TTC549 (cell line): ENCODE data around the gene GSG1L.

ENCODE experiments used
- FAIRE-seq: peaks from 2 replicates; lab custom pipeline; 2012; peaks lifted over from hg19 to GRCh38; lab: Jason Lieb, UNC

The GSG1L gene

GRCh38 chr16:28014851-28015250, 48.7 kb downstream of the GSG1L start:
- FAIRE-seq = no peak

DNA sequence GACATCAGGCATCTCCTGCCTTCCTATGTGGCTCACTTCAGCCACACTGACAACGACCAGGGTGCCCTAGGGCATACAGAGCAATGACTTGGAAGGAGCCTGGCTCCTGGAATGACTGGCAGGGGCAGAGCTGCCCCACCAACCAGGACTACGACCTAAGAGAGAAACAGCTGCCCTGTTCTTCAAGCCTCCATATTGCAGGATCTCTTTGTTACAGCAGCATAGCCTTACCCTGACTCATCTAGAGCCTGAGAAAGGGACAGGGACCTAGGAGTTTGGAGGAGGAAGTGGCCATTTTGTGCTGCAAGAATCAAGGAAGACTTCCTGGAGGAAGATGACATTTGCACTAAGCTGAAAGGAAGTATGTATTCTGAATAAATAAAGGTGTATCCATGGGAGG, 49.6 kb downstream of the GSG1L start:
- FAIRE-seq = no peak

GRCh38 chr16:28013392-28013791, 50.1 kb downstream of the GSG1L start:
- FAIRE-seq = no peak

GRCh38 chr16:28011971-28012445, 51.5 kb downstream of the GSG1L start:
- FAIRE-seq = no peak

DNA sequence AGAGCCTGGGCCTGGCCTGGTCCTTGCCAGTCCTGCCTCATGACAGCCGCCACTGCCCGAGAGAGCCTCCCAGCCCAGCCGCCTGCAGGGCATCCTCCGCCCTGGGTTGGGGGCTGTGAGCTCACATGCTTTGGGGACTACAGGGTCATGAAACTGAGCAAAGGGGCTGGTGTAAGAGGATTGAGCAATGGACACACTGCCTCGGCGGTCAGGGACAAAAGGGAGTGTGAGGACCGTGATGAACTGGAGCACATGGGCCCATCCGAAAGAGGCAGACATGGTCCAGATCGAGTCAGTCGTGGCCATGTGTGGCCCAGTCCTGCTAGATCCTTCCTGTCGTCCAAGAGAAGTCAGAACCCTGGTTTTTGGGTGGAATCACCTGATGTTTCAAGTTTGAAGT, 52.3 kb downstream of the GSG1L start:
- no peak for FAIRE-seq

DNA sequence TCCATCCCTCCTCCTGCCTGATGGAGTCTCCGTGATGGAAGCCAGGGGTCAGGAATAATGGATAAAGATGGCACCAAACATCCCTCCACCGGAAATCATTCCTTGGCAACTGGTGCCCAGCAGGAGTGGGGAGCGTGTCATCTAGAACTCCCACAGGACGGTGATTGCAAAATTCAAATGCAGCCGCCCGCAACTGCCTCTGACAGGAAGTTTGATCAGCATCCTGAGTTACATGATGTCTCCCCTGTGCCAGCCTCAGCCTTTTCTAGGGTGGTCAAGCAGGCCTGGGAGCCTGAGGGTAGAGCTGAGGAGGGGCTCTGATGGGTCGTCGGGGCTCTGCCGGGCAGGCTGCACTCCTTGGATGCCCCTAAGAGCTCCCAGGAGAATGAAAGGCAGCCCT, 52.8 kb downstream of the GSG1L start:
- no peak for FAIRE-seq

- no peak for FAIRE-seq
Measured at GRCh38 chr16:28009586-28010373, 53.7 kb downstream of the GSG1L start.

GRCh38 chr16:28003923-28004322, 59.6 kb downstream of the GSG1L start:
- no peak for FAIRE-seq

DNA sequence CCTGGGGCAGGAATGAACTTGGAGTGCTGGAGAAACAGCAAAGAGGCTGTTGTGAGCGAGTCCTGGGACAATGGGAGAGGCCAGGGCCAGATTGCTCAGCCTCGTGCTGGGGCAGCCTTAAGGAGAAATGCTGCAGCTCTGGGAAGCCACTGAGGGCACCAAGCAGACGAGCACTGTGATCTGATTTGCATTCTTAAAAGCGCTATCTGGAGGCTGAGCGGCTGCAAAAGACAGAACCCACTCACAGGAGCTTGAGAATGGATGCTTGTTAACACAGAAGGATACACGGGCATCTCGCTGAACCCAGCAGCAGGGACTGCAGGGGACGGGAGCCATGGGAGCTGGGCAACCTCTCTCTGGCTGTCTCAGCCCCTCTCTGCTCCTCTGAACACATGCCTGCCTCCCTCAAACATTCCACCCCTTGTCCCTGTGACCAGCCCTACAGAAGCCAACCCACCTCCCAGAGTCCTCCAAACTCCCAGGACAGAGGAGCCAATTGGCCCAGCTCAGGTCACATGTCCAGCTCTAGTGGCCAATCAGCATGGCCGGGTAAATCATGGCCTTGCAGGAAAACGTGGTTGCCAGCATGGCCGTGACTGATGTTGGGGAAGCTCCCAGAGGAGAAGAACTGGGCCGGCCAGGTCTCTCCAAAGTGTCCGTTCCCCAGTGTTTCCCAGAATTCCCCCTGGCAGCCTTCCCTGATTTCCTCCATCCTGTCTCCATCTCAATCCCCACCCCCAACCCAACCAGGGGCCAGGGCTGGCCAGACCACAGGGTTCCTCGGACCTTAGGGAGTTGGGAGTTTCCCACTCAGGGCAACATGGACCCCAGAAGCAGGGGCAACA, 60.3 kb downstream of the GSG1L start:
- FAIRE-seq = no peak

GRCh38 chr16:28001642-28002041, 61.9 kb downstream of the GSG1L start:
- no peak for FAIRE-seq

DNA sequence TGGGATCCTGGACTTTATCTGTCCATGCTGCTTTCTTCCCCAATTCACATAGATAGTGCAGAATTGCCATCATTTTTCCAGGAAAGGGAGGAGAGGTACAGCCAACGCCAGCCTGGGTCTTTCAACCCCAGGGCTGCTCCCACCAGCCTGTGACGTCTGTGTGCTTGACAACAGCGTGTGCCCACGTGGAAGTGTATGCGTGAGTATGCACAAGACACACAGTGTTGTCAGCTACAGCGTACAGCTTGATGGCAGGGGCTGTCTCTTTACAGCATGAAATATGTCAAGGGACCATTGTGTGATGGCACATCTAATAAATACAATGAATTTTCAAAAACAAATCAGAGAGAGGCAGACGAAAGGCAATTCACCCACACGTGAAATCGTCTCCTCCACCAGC, 62.3 kb downstream of the GSG1L start:
- no peak for FAIRE-seq

DNA sequence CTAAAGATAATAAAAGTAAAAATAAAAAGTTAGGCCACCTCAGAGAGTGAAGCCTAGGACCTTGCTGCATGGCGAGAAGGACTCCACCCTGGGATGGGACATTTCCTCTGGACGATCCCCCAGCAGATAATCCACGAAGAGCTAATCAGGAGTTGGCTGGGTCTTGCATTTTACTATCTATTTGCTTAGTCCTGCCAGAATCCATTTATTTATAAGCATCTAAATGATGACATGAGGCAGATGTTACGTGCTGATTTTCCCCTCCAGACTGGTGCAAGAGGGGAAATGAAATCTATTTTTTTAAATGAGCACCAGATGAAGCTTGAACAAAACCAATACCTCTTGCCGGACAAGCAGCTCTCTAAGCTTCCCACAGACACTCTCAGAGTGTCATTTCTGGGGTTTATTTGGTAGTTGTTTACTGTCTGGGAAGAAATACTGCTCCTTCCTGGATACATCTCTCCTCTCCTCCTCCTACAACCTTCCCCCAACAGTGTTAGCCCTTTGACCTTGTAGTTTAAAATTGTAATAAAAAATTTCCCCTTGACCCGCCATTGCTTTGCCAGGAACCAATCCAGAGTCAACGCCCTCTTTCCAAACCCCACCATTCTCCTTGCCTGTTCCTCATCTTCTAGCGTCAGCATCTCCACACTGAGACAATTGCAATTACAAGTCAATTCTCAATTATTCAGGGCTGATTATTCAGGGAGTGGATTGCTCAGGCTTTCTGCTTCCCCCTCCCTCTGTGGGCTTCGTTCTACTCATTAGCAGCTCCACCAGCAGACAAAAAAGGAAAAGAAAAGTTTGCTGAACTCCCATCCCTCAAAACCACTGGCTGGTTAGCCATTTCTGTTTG, 63.0 kb downstream of the GSG1L start:
- FAIRE-seq = no peak

DNA sequence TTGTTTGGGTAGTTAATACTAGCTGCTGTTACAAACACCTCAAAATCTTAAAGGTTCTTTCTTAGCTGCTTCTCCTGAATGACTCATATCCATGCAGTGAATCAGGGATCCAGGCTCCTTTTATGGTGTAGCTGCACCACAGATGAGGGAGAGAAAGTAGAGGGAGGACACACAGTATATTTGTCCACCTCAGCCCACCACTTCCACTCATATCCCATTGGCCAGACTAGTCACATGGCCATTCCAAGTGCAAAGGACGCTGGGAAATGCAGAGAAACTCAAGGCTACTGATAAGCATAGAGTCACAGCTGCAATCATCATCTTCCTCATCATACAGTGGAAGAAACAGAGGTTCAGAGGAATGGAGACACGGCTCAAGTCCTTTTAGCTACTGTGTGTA, 63.8 kb downstream of the GSG1L start:
- FAIRE-seq = no peak

- no peak for FAIRE-seq
Measured at GRCh38 chr16:27995378-27995777, 68.1 kb downstream of the GSG1L start.

GRCh38 chr16:27994686-27995085, 68.8 kb downstream of the GSG1L start:
- FAIRE-seq = no peak

DNA sequence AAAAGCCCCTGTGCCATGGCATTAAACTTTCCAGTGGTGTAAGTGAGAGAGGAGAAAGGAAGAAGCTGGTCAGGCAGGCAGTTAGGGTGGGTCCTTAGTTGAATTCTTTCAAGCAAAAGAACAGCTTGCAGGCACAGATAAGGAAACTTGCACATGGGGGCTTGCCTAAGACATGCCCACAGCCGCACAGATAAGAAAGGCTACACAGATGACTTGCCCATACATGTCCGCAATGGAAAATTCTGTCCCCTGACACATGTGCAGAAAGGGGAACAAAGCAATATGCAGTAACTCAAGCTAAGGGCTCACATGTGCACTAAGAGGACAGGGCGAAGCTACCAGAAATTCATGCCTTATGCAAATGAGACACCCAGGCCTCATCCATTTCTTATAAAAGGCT, 69.9 kb downstream of the GSG1L start:
- no peak for FAIRE-seq

DNA sequence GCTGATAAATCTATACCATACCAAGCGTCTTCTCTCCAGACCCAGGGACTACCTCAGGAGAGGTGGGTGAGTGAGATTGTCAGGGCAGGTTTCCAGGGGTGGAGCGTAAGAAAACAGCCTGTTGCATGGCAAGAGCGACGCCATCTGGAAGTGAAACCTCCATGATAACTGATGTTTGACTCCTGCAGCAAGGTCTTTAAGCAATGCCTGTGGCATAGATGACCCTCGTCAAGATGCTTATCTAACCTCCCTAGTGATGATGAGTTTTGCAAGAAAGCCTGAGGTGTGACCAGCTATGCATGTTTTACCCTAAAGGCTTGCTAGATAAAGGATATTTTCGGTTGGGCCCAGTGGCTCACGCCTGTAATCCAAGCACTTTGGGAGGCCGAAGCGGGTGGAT, 71.6 kb downstream of the GSG1L start:
- FAIRE-seq = no peak

GRCh38 chr16:27985981-27986380, 77.5 kb downstream of the GSG1L start:
- FAIRE-seq = no peak

GRCh38 chr16:27984121-27984520, 79.4 kb downstream of the GSG1L start:
- no peak for FAIRE-seq

DNA sequence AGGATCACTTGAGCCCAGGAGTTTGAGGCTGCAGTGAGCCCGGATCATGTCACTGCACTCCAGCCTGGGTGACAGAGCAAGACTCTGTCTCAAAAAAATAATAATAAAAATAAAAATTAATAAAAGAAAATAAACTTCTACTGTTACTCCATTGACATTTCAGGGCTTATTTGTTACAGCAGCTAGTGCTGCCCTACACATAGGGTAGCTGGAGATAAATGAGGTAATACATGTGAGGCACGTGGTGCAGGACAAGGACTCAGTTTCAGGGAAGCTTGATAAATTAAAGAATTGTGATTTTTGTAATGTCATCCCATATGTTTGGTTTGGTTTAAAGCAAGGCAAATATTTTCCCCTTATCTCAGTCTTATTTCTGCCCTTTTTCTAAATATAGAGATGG, 80.3 kb downstream of the GSG1L start:
- no peak for FAIRE-seq

- no peak for FAIRE-seq
Measured at GRCh38 chr16:27982184-27982583, 81.3 kb downstream of the GSG1L start.

GRCh38 chr16:27980919-27981700, 82.4 kb downstream of the GSG1L start:
- no peak for FAIRE-seq
